Measurements from ENCODE around the gene PCBD1.
"Not testable (repeated sequence)": the region's sequence is repeated elsewhere in the genome, so short reads cannot be mapped to it uniquely, and the experiment has no call there.

The PCBD1 gene

DNA sequence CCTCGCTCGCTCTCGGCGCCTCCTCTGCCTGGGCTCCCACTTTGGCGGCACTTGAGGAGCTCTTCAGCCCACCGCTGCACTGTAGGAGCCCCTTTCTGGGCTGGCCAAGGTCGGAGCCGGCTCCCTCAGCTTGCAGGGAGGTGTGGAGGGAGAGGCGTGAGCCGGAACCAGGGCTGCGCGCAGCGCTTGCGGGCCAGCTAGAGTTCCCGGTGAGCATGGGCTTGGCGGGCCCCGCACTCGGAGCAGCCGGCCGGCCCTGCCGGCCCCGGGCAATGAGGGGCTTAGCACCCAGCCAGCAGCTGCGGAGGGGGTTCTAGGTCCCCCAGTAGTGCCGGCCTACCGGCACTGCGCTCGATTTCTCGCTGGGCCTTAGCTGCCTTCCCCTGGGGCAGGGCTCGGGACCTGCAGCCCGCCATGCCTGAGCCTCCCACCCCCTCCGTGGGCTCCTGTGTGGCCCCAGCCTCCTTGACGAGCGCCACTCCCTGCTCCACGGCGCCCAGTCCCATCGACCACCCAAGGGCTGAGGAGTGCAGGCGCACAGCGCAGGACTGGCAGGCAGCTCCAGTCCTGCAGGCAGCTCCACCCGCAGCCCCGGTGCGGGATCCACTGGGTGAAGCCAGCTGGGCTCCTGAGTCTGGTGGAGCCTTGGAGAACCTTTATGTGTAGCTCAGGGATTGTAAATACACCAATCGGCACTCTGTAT, 26.7 kb downstream of the PCBD1 start:
- DNase-seq: not testable (repeated sequence)

- DNase-seq: no peak
Observed at GRCh38 chr10:70858759-70859158, 29.6 kb downstream of the PCBD1 start.

GRCh38 chr10:70856454-70856853, 31.9 kb downstream of the PCBD1 start:
- no peak for DNase-seq

GRCh38 chr10:70853457-70853856, 34.9 kb downstream of the PCBD1 start:
- no peak for DNase-seq

DNA sequence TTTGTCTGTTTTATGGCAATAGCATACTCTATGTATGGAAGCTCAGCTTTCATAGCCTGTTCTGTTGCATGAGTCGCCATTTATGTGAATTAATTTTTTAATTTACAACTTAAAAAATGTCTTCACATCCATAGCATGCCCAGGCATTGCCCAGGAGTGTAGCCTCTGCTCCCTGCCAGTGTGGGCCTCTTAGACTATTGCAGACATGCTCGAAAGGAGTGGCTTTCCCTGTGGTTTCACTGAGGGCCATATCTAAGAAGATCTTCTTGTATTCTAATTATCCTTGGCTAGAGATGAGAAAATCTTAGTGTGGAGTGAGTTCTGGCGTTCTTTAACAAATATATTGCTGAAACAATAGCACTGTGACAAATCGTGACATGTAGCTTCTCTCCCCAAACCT, 35.3 kb downstream of the PCBD1 start:
- no peak for DNase-seq

DNA sequence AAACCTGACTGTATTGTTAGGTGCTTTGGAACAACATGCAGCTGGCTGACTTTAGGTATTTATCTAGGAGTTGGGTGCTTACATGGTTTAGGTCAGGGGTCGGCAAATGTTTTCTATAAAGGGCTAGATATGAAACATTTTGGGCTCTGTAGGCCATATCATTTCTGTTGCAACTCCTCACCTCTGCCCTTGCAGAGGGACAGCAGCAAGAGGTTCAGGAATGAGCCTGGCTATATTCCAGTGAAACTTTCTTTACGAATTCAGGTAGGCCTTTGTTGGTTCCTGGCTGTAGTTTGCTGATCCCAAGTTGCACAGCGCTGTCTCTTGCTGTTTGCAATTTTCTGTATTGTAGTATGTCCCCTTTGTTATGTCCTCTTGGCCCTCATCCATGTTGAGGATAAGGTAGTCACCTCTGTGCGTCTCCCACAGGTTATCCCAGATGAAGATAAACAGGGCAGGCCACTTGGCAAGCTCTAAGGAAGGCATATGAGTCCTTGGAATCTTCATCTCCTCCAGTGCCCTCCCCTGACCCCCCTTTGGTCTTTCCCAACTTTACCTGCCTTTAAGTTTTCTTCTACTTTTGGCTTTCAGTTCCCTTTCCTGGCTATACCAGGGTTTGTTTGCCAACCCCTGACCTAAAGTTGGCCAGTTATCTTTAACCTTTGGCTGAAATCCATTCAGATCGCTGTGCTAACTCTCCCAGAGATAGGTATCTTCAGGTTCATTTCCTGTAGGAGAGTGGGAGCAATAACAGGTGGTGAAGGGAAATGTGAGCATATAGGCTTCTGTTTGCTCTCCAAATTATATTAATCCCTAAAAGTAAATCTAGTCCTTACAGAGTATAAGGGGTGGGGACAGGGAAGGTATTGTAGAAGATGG, 36.5 kb downstream of the PCBD1 start:
- DNase-seq: no peak

DNA sequence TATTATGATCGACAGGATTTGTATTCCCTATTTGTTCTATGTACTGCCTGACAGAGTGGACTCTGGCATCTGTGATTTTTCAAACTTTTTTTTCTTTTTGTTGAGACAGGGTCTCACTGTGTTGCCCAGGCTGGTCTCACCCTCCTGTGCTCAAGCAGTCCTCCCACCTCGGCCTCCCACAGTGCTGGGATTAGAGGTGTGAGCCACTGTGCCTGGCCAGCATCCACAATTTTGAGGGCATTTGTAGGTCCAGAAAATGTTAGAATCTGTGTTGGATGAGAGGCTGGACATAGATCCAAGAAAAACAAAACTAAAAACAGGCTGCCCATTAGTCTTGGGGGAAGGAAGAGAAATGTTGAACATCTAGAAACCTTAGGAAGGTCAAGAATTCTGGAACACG, 38.3 kb downstream of the PCBD1 start:
- no peak for DNase-seq

GRCh38 chr10:70849582-70850016, 38.8 kb downstream of the PCBD1 start:
- no peak for DNase-seq

DNA sequence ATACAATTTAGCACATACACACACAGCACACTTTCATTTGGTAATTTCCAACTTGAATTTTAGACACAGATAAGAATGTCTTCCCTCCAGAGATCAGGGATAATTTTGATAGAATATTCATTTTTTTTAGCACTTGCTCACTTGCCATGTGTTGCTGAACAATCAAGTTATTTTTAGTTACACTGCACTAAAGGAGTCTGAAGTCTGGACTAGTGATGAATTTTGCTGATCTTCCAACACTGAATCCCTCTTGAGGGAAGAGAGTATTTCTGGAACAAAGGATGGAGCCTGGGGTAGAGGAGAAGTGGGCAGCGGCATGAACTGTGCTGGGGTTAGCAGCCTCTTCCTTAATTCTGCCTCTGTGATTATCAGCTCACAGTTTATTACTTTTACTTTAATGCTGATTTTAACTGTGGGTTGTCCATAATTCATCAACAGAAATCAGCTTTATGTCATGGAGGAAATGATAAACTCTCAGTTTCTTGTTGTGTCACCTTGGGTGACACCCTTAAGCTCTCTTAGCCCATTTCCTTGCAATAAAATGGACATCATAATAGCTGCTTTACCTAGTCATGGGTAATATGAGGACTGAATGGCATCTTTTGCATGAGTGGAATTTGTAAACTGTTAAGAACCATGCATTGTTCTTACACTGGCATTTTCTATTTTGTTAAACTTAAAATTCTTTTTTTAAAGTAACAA, 40.6 kb downstream of the PCBD1 start:
- no peak for DNase-seq

DNA sequence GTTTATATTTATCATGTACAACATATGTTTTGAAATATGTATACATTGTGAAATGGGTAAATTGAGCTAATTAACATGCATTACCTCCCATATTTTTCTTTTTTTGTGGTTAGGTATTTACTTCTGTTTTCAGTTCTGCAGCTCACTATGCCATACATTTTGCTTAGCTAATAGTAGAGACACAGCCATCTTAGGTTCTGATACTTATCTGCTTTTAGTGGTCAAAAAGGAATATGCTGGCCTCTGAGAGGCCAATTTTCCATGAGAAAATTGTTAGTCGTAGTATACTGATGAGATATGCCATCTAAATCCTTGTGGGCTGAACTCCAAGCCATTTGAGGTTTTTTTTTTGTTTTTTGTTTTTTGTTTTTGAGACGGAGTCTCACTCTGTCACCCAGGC, 41.6 kb downstream of the PCBD1 start:
- no peak for DNase-seq

DNA sequence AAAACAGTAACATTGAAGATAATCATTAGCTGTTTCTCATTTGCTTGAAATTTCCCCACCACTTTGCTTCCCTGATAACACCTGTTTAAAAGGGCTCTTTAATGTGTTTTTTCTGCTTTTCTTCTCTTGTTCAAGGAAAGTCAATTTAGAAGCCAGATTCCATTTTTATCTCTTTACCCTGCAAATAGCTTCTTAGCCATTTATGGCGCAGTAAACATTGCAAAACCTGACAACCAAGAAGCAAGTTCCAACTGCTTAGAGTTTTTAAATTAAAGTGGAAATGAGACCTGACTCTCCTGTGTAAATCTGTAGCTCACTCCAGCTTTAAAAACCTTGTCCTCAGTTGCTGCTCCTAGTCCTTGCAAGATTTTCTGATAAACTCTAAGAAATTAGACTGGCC, 42.5 kb downstream of the PCBD1 start:
- no peak for DNase-seq

GRCh38 chr10:70845256-70845655, 43.1 kb downstream of the PCBD1 start:
- no peak for DNase-seq

GRCh38 chr10:70843776-70844489, 44.4 kb downstream of the PCBD1 start:
- DNase-seq: no peak

DNA sequence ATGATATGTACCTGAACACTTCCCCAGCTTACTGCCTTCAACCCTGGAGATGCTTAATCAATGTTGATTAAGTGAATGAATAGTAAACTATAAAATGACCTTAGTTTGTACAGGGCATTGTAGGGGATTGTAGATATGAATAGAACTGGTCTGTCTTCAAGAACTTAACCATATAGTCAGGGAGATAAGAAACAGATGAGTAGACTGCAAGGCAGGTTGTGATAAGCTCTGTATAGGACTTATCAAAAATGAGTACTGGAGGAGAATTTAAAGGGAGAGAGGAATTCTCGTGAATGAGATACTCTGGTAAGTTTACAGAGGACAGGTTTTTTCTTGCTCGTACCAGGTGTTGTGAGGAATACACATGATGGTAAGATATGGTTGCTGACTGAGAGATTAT, 45.0 kb downstream of the PCBD1 start:
- no peak for DNase-seq

DNA sequence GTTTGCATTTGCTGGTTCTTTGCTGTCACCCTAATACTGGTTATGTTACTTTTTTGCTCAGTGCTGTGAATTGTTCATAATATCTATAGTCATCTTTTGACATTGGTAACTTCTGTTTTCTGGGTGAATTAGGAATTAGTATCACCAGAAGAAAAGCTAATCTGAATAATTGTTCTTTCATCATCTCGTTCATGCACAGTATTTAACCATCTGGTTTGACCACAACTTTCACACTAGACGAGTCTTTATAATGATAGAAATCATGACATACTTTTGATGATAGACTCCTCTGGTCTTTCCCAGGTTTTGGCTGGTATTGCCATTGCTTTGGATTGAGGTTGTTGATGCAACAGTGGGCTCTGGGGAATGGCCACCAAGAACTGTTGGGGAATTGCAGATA, 47.5 kb downstream of the PCBD1 start:
- DNase-seq: no peak

GRCh38 chr10:70838270-70838805, 50.0 kb downstream of the PCBD1 start:
- no peak for DNase-seq

DNA sequence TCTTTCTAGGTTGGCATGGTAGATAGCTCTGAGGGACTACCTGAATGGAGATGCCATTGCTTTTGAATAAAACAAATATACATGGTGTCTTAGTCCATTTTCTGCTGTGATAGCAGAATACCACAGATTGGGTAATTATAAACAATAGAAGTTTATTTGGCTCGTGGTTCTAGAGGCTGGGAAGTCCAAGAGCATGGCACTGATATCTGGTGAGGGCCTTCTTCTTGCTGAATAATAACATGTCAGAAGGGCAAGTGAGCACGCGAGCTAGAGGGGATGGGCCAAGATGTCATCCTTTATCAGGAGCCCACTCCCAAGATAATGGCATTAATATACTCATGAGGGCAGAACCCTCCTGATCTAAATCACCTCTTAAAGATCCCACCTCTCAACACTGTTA, 50.7 kb downstream of the PCBD1 start:
- no peak for DNase-seq

- DNase-seq: no peak
Observed at GRCh38 chr10:70836319-70836718, 52.0 kb downstream of the PCBD1 start.

DNA sequence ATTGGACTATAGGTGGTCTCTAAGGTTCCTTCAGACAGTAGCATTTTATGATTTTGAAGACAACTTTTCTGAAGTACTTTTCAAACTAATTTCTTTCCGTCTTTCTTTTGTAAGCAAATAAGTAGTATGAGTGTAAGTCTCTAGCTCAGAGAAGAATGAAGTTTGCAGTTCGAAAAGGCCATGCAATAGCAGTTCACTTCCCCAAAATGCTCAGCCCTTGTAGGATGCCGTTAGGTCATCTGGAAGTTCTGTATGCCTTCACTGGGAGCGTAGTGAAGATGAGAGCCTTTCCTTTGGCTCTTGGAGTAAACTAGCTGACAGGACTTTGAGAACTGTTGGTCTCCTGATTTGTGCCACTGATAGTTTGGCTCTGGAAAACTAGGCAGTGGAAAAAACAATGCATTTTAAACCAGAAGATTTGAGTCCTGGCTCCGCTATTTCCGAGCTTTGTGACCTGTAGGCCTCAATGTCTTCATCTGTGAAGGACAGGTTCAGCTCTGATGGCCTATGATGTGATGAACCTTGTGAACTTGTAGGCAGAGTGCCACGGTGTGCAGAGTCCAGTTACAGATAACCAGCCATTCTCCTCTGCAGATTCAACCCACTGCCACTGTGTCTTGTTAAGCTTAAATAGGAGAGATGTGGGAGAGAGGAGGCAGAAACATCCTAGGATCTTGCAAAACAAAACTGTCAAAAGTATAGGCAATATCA, 53.8 kb downstream of the PCBD1 start:
- no peak for DNase-seq

DNA sequence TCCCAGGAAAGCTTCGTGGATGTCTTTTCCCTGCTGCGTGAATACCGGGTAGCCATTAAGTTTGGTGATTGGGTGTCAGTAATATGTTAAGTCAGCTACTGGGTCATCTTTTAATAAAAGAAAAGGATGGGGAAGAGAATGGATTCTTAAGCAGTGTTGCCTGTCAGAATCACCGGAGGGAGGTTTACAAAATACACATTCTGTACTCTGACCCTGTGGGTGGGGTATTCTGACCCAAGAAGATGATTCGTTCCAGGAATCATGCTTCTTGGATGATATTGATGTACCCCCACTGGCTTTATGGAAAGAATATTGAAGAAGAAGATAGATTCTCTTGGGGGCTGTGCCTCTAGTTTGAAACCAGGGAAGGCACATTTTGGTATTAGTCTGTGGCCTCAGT, 54.3 kb downstream of the PCBD1 start:
- DNase-seq: no peak

- DNase-seq: no peak
Observed at GRCh38 chr10:70833601-70834000, 54.8 kb downstream of the PCBD1 start.

Data from NCI-H1048 (cell line).